ENCODE results near the gene TMEM132E.

Gene TMEM132E

DNA sequence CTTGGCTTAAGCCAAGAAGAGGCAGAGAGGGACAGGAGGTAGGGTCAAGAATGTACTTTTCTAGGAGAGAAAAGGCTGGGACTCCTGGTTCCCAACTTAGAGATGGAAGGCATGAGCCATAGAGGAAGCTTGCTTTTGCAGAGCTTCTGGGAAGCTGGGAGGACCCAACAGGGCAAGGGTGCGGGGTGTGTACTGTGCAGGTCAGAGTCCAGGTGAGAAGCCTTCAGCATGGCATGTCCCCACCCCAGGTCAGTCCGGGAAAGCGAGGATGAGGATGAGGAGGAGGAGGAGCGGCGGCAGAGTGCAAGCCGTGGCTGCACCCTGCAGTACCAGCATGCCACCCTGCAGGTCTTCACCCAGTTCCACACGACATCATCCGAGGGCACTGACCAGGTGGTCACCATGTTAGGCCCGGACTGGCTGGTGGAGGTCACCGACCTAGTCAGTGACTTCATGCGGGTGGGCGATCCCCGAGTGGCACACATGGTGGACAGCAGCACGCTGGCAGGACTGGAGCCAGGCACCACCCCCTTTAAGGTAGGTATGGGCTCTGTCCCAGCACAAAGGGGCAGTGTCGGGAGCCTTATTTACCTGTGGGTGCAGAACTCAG is 55.3 kb downstream of the TMEM132E start:
- ChIA-PET CTCF (no interaction called here), POLR2A (ENCODE audit: low non-redundant PET) (no interaction called here)
- H3K27ac ChIP-seq = no peak overlapping the region
- DNase-seq (ENCODE audit: low spot score) = no peak
- TF ChIP-seq CTCF (conservative IDR thresholded peaks at IDR 0.05; ENCODE audit: low read depth) = no peak

- CTCF ChIA-PET = interaction anchor here (0.6 to 2.6 kb wide), 2 partner anchors 93 to 491 kb away, joined by 3 to 14 read pairs; no protein-coding TSS in a partner anchor
Measured at GRCh38 chr17:34635876-34636275, 56.5 kb downstream of the TMEM132E start.

DNA sequence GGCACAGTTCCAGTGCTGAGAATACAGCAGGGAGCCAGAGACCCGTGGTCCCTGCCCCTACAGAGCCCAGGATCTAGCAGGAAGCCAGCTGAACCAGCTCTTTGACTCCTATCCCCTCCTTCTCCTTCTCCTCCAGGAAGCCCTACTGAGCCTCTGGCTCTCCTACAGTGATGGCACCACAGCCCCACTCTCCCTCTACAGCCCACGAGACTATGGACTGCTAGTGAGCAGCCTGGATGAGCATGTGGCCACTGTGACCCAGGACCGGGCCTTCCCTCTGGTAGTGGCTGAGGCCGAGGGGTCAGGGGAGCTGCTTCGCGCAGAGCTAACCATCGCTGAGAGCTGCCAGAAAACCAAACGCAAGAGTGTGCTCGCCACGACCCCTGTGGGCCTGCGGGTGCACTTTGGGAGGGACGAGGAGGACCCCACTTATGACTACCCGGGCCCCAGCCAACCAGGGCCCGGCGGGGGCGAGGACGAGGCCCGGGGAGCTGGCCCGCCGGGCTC is 57.7 kb downstream of the TMEM132E start:
- CTCF ChIA-PET = interaction anchor here (0.6 to 2.6 kb wide), 6 partner anchors 12 to 483 kb away, joined by 3 to 14 read pairs (median 5); no protein-coding TSS in a partner anchor
- TF ChIP-seq CTCF (conservative IDR thresholded peaks at IDR 0.05; ENCODE audit: low read depth) = no peak
- no peak overlapping the region for H3K27ac ChIP-seq
- no peak for DNase-seq (ENCODE audit: low spot score)
- POLR2A ChIA-PET (ENCODE audit: low non-redundant PET) = interaction anchor here (0.5 kb wide), 1 partner anchor 95 kb away, joined by 3 read pairs; no protein-coding TSS in a partner anchor

More at GRCh38 chr17:34635876-34636275, 56.5 kb downstream of the TMEM132E start:
- POLR2A ChIA-PET (ENCODE audit: low non-redundant PET) = no interaction called here
- TF ChIP-seq CTCF (conservative IDR thresholded peaks at IDR 0.05; ENCODE audit: low read depth) = no peak
- H3K27ac ChIP-seq = no peak overlapping the region
- DNase-seq (ENCODE audit: low spot score) = no peak

DNA sequence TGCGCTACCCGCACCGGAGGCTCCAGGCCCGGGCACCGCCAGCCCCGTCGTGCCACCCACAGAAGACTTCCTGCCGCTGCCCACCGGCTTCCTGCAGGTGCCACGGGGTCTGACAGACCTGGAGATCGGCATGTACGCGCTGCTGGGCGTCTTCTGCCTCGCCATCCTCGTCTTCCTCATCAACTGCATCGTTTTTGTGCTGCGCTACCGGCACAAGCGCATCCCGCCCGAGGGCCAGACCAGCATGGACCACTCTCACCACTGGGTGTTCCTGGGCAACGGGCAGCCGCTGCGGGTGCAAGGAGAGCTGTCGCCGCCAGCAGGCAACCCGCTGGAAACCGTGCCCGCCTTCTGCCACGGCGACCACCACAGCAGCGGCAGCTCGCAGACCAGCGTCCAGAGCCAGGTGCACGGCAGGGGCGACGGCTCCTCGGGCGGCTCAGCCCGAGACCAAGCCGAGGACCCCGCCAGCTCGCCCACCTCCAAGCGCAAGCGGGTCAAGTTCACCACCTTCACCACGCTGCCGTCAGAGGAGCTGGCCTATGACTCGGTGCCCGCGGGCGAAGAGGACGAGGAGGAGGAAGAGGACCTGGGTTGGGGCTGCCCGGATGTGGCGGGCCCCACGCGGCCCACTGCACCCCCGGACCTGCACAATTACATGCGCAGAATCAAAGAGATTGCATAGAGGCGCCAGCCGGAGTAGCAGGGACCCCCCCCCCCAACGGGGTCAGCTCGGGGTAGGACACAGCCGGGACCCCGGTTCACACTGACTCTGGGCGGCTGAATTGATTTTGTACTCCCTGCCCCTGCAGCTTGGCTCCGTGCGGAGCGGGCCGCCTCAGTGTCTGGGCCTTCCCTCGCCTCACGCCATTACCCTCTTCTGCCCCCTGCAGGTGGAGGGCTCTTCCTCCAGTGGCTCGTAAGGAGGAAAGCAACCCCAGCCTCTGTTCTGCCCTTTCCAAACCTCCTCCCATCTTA is 58.5 kb downstream of the TMEM132E start:
- peak; percentile 67 for TF ChIP-seq CTCF (conservative IDR thresholded peaks at IDR 0.05; ENCODE audit: low read depth)
- H3K27ac ChIP-seq = no peak overlapping the region
- CTCF ChIA-PET = interaction anchor here (0.5 to 2.6 kb wide), 24 partner anchors 9 to 1017 kb away, joined by 3 to 14 read pairs (median 4); no protein-coding TSS in a partner anchor
- POLR2A ChIA-PET (ENCODE audit: low non-redundant PET) = no interaction called here
- peak; percentile 72 for DNase-seq (ENCODE audit: low spot score)

GRCh38 chr17:34638526-34639260 is 59.3 kb downstream of the TMEM132E start:
- POLR2A ChIA-PET (ENCODE audit: low non-redundant PET) = no interaction called here

More at GRCh38 chr17:34638526-34639260, 59.3 kb downstream of the TMEM132E start:
- TF ChIP-seq CTCF (conservative IDR thresholded peaks at IDR 0.05; ENCODE audit: low read depth) = peak; percentile 30; the same call in 1 of the 2 replicates
- no peak overlapping the region for H3K27ac ChIP-seq
- CTCF ChIA-PET = interaction anchor here (0.5 to 2.6 kb wide), 12 partner anchors 8 to 1013 kb away, joined by 3 to 14 read pairs (median 4); no protein-coding TSS in a partner anchor
- no peak for DNase-seq (ENCODE audit: low spot score)

Measured in RWPE1 (cell line).